GOT3 (cell line): ENCODE data around the gene LINGO1.

Experiments
- DNase-seq: peaks from one replicate; lab custom pipeline; 2025; ENCODE audit warnings: mixed read lengths; lab: John Stamatoyannopoulos, UW

LINGO1 gene

GRCh38 chr15:77656294-77656693 lies 23.6 kb upstream of the LINGO1 start:
- DNase-seq, result no peak

DNA sequence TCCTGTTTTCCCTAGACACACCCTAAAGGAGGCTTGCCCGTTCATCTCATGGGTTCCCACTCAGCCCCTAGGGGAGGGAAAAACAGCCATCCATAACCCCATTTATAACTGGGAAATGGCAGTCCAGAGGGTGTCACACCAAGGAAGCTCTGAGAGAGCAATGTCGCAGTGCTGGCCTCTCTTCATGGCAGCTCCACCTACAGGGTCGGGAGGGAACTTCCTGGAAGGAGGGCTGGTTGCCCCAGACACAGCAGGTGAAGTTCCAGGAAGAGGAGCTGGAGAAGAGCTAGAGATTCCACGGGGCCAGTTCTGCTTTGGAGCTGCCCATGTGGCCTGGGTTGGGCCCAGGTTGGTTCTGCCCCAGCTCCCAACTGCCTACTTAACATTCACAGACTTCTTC lies 22.3 kb upstream of the LINGO1 start:
- DNase-seq, result no peak

DNA sequence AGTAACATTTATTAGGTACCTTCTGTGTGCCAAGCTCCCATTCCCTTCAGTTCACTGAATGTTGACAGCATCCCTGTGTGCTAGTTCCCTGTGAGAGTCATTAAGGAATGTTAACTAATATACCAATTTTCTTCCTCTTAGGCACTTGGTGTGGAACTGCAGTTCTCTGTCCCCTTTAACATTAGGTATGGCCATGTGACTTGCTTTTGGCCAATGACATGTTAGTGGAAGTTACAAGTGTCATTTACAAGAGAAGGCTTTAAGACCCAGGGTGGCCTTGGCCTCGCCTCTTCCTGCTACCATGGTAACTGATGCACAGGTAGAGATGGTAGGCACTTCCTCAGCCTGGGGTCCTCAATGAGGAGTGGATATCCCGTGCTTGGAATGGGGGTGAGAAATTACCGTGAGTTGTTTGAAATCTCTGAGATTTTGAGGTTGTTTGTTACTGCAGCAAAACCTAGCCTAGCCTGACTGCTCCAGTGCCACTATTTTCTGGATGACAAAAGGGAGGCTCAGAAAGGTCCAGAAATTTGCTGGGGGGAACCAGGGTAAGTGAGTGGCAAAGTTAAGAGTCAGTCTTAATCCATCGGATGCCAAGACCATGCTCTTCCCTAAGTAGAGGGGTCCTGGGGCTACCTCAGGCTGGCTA lies 21.2 kb upstream of the LINGO1 start:
- DNase-seq, result no peak

- DNase-seq, result no peak
These were observed 17.6 kb upstream of the LINGO1 start for GRCh38 chr15:77650265-77650664.

GRCh38 chr15:77649610-77650009 lies 16.9 kb upstream of the LINGO1 start:
- DNase-seq, result no peak

GRCh38 chr15:77649017-77649416 lies 16.3 kb upstream of the LINGO1 start:
- DNase-seq, result no peak

DNA sequence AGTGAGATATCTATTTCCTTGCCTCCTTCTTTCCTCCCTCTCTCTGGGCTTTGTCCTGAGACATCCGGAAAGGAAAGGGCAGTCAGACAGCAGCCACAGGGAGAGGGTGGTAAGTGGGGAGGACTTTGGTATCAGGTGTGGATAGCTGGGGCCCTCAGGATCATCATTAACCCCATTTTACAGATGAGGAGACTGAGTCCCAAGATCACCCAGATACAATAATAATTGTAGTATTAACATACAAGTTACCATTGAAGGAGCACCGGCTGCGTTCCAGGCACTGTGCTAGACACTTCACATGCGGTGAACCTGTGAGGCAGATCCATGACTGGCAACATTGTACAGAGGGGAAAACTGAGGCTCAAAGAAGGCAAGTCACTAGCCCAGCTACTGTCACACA lies 15.2 kb upstream of the LINGO1 start:
- DNase-seq, result no peak

- DNase-seq, result no peak
These were observed 13.5 kb upstream of the LINGO1 start for GRCh38 chr15:77646104-77646694.

GRCh38 chr15:77645602-77646001 lies 12.9 kb upstream of the LINGO1 start:
- DNase-seq, result no peak

- DNase-seq, result no peak
These were observed 12.0 kb upstream of the LINGO1 start for GRCh38 chr15:77644543-77645247.

GRCh38 chr15:77643764-77644163 lies 11.1 kb upstream of the LINGO1 start:
- DNase-seq, result no peak

- no peak for DNase-seq
These were observed 10.2 kb upstream of the LINGO1 start for GRCh38 chr15:77642793-77643430.

DNA sequence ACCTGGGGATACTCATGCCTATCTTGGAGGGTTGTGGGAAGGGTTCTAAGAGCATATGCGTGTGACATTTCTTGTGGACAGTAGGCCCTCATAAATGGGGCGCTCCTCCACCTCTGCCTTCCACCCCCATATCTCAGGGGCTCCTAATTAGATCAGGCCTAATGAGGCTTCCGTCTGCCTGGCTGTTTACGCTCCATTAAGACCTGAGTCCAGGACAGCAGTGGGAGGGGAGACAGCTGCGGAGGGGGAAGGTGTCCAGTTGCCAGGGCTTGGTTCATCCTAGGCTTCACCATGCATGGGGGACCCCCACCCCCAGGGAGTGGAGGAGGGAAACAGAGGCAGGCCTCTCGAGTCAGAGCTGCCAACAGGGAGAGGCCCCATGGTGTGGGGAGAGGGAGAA lies 9.3 kb upstream of the LINGO1 start:
- no peak for DNase-seq

GRCh38 chr15:77640615-77641014 lies 7.9 kb upstream of the LINGO1 start:
- DNase-seq, result no peak

GRCh38 chr15:77639431-77639830 lies 6.7 kb upstream of the LINGO1 start:
- no peak for DNase-seq

DNA sequence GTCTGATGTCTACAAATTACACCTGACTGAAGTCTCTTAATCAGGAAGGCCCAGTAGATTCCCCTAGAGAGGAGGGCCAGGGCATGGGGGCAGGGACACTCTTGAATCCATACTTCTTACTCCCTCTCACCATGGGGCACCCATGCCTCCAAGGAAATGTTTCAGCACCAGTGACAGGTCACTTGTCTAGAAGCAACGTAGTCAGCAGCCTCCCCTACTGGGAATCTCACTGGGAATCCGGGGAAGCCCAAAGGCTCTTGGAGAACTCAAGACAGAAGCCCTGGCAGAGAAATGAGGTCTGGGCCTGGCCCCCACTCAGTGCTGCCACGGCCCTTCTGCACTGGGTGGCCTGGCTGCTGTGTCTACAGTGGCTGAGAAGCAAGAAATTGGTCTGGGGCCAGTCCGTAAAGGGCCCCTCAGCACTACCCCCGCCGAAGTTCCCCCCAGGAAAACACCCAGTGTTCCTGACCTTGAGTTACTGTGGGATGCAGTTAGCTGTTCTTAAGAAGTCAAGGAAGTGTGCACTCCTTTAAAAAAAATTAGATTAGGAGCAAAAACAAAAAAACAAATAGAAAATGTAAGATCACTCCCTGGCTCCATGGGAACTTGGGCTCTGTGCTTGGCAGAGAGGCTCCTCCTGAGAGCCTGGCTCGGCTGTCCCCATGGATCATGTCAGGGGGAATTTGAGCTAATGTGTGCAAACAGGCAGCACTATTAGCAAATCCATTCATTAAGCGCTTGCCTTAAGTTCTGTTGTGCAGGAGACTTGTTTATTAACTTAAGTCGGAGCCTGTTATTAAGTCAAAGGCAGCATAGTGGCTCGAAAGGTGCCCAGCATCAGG lies 5.4 kb upstream of the LINGO1 start:
- no peak for DNase-seq

DNA sequence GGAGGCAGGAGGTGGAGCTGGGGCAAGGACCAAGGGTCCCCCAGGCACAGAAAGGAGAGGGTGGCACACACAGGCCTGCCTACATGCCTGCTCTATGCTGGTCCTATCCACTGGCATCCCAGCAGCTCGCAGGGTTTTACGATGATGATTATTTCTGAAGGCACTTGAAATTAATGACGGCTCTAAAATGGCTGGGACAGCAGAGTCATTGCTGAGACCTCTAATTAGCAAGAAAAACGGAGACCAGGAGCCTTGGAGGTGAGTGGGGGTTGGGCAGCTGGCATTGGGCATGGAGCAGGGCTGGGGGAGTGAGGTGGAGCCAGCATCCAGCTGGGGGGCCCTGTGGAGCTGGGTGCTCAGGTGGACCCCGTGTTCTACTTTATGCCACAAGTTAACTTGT lies 3.5 kb upstream of the LINGO1 start:
- no peak for DNase-seq

DNA sequence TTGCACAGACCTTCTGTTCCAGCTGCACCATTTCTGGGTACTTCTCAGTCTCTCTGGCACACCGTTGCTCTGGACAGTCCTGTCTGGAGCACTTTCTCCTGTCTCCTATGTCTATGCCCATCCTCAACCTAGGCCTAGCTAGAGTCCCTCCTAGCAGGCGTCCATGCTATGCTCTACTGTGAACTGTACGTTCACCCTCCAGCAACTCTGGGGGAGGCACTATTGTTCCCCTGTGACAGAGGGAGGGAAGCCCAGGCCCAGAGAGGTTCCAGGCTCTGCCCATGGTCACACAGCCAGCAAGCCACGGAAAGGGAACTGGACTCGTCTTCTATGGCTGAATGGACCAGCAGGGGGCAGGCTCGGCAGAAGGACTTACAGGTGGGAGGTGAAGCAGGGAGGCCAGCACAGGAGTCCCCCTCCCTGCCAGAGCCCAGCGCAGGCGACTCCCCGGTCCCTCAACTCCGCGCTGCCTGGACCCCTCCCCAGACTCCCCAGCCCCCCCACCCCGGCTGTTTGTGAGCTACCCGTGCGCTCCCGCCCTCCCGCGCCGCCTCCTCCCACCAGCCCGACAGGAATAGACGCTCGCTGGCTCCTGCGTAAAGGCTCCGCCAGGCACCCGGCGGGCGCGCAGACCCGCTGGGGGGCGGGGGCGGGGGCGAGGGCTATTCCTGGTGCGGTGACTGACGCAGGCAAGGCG lies 1.7 kb upstream of the LINGO1 start:
- DNase-seq, result no peak

- DNase-seq, result no peak
These were observed 1.2 kb upstream of the LINGO1 start for GRCh38 chr15:77633913-77634265.

- peak; percentile 59 for DNase-seq
These were observed 611 bp upstream of the LINGO1 start for GRCh38 chr15:77633134-77633912.
